A549 (cell line): ENCODE measurements around the gene LYST. TPM values are rescaled to one million over a fixed set of nuclear protein-coding genes. Genes with fewer than 3 reads are reported as not detected.

ENCODE experiments used
- ATAC-seq, 2 experiments: fragments of 200-7000 bp in 1 of 2; fragments of >200 bp in 1 of 2; cut with Nextera tagmentation in 1 of 2; cut with Tn5 transposase in 1 of 2; 3 replicates each; pipeline versions ENCODE4 v1.8.0 to v1.9.1; 2018 to 2020; ENCODE audit warnings: mild to moderate bottlenecking in 1 of 2, moderate library complexity in 1 of 2
- CTCF ChIA-PET: fragments of 300-600 bp; sonication (Branson Sonifier 250); formaldehyde crosslinking; extraction: SDS; loops from one replicate; lab custom pipeline; 2021; ENCODE audit warnings: antibody characterized with exemption, inconsistent platforms; lab: Yijun Ruan, JAX
- POLR2A ChIA-PET: fragments of 350-600 bp; formaldehyde crosslinking; extraction: SDS; loops from one replicate; lab custom pipeline; 2021; ENCODE audit warnings: antibody characterized with exemption, inconsistent platforms; lab: Yijun Ruan, JAX
- DNase-seq, 2 experiments: peaks; one replicate each; pipeline versions ENCODE4 v3.0.0 to v3.0.0-alpha.2; 2011 to 2016; ENCODE audit warnings: low read depth in 1 of 2, low spot score in 1 of 2
- FAIRE-seq: peaks from 2 replicates; lab custom pipeline; 2011; peaks lifted over from hg19 to GRCh38; lab: Jason Lieb, UNC
- H3K27ac ChIP-seq, 2 experiments: fragments of >200 bp; sonication (Bioruptor Twin); formaldehyde crosslinking; 3 replicates each; pipeline ENCODE4 v1.5.1; 2016 to 2017
- H3K4me1 ChIP-seq: fragments of >200 bp; sonication (Bioruptor Twin); formaldehyde crosslinking; 3 replicates; pipeline ENCODE4 v1.6.1; 2016
- H3K4me2 ChIP-seq: fragments of >200 bp; sonication (Bioruptor Twin); formaldehyde crosslinking; 3 replicates; pipeline ENCODE4 v1.6.1; 2016
- H3K4me3 ChIP-seq: fragments of >200 bp; sonication (Bioruptor Twin); formaldehyde crosslinking; 3 replicates; pipeline ENCODE4 v1.5.1; 2016
- H3K9me3 ChIP-seq: fragments of >200 bp; sonication (Bioruptor Twin); formaldehyde crosslinking; 3 replicates; pipeline ENCODE4 v1.6.1; 2016
- BHLHE40 ChIP-seq: IDR thresholded peaks from 2 replicates; pipeline ENCODE4 v1.6.1; 2012; ENCODE audit warnings: low read depth, low read length, inconsistent platforms
- CEBPB ChIP-seq, 2 experiments: fragments of >200 bp in 1 of 2; sonication (Bioruptor Twin) in 1 of 2; formaldehyde crosslinking in 1 of 2; IDR thresholded peaks; 2 replicates each; pipeline ENCODE4 v1.6.1; 2012 to 2016
- CHD2 ChIP-seq: fragments of 150-350 bp; IDR thresholded peaks from 2 replicates; pipeline ENCODE4 v1.6.1; 2014; ENCODE audit warnings: low read length; ENCODE audit not compliant: partially characterized antibody
- CTCF ChIP-seq: fragments of >200 bp; sonication (Bioruptor Twin); formaldehyde crosslinking; IDR thresholded peaks from 3 replicates; pipeline ENCODE4 v1.5.1; 2016
- ESRRA ChIP-seq: fragments of 150-350 bp; IDR thresholded peaks from 2 replicates; pipeline ENCODE4 v1.6.1; 2014; ENCODE audit warnings: mild to moderate bottlenecking, low read length, borderline replicate concordance
- GATA3 ChIP-seq: IDR thresholded peaks from 2 replicates; pipeline ENCODE4 v1.6.1; 2012; ENCODE audit warnings: borderline replicate concordance
- HOXB5 ChIP-seq: fragments of 250-450 bp; sonication (Bioruptor Pico); IDR thresholded peaks from 2 replicates; pipeline ENCODE4 v1.5.0; 2020; ENCODE audit warnings: mild to moderate bottlenecking, moderate library complexity
- KDM5A ChIP-seq: fragments of 200-600 bp; sonication (generic); IDR thresholded peaks from 2 replicates; pipeline ENCODE4 v1.6.1; 2016; ENCODE audit warnings: antibody characterized with exemption, mild to moderate bottlenecking
- NPAS2 ChIP-seq: fragments of 250-450 bp; sonication (Bioruptor Pico); IDR thresholded peaks from 2 replicates; pipeline ENCODE4 v1.8.0; 2022; ENCODE audit warnings: mild to moderate bottlenecking, moderate library complexity, borderline replicate concordance
- NR3C1 ChIP-seq: fragments of >200 bp; sonication (Bioruptor Twin); formaldehyde crosslinking; IDR thresholded peaks from 3 replicates; pipeline ENCODE4 v1.6.1; 2017
- PHF8 ChIP-seq: fragments of 200-600 bp; sonication (generic); IDR thresholded peaks from 2 replicates; pipeline ENCODE4 v1.6.1; 2016; ENCODE audit warnings: low read depth, mild to moderate bottlenecking, antibody characterized with exemption, moderate library complexity, borderline replicate concordance
- RAD21 ChIP-seq, 2 experiments: fragments of >200 bp in 1 of 2; sonication (Bioruptor Twin) in 1 of 2; formaldehyde crosslinking in 1 of 2; IDR thresholded peaks in 1 of 2; conservative IDR thresholded peaks in 1 of 2; 2 replicates in 1 of 2; 3 replicates in 1 of 2; pipeline ENCODE4 v1.6.1; 2012 to 2018; ENCODE audit warnings: inconsistent platforms in 1 of 2
- RFX5 ChIP-seq: fragments of 450-650 bp; IDR thresholded peaks from 2 replicates; pipeline ENCODE4 v1.7.1; 2014; ENCODE audit warnings: antibody characterized with exemption, mild to moderate bottlenecking, moderate library complexity
- SMC3 ChIP-seq: fragments of >200 bp; sonication (Bioruptor Twin); formaldehyde crosslinking; IDR thresholded peaks from 3 replicates; pipeline ENCODE4 v1.6.1; 2018; ENCODE audit warnings: inconsistent platforms
- SREBF2 ChIP-seq: fragments of 450-650 bp; IDR thresholded peaks from 2 replicates; pipeline ENCODE4 v1.6.1; 2014; ENCODE audit warnings: mild to moderate bottlenecking, moderate library complexity
- USF2 ChIP-seq: fragments of 450-650 bp; IDR thresholded peaks from 2 replicates; pipeline ENCODE4 v1.6.1; 2014; ENCODE audit warnings: antibody characterized with exemption
- ZC3H11A ChIP-seq: fragments of 450-650 bp; IDR thresholded peaks from 2 replicates; pipeline ENCODE4 v1.6.1; 2014; ENCODE audit warnings: antibody characterized with exemption, mild to moderate bottlenecking
- WGBS: methylation state at CpG from one replicate; pipeline ENCODE4 v1.1.6; 2017; ENCODE audit errors: missing lambda C conversion rate; 5-methylcytosine and 5-hydroxymethylcytosine counted together
- polyA plus RNA-seq, 4 experiments: library from polyadenylated mRNA; depleted of rRNA in 3 of 4; stranded (reverse); fragments of >200 nt; fragmentation: RNase III in 1 of 4; extraction: RNeasy Plus Mini Kit Qiagen cat#74134 plus additional on column Dnase treatment in 1 of 4; gene quantifications; 2 replicates in 3 of 4; 3 replicates in 1 of 4; pipeline ENCODE4 v1.2.3, GENCODE V29; 2011 to 2017
- TF ChIP-seq, protein P1 (sequence below): IDR thresholded peaks from 2 replicates; pipeline ENCODE4 v1.6.1; 2012
- TF ChIP-seq, protein P2 (sequence below): fragments of 200-600 bp; sonication (generic); IDR thresholded peaks from 2 replicates; pipeline ENCODE4 v1.6.1; 2016; ENCODE audit warnings: antibody characterized with exemption, mild to moderate bottlenecking, moderate library complexity
- TF ChIP-seq, protein P3 (sequence below): fragments of 250-450 bp; sonication (Bioruptor Pico); IDR thresholded peaks from 2 replicates; pipeline ENCODE4 v1.5.0; 2021; ENCODE audit warnings: mild to moderate bottlenecking, moderate library complexity, borderline replicate concordance

LYST gene
- polyA plus RNA-seq, 2 of the 4 experiments (the other 2 are of a cell fraction), result 2.5 to 9.4 TPM

GRCh38 chr1:235791532-235792060, 75.1 kb downstream of the LYST start:
- H3K9me3 ChIP-seq, result no peaks in the 10 kb centered on the region
- H3K27ac ChIP-seq, result no peak overlapping the region
- FAIRE-seq (no peak), ATAC-seq (no peak), DNase-seq (no peak)
- 81% methylated on average over 7 of the region's 7 CpGs for WGBS
- H3K4me2 ChIP-seq, result no peak overlapping the region
- ChIA-PET POLR2A (no interaction called here), CTCF (interaction anchor here (1.0 to 1.7 kb wide), 3 partner anchors 8 to 197 kb away, joined by 3 read pairs; no protein-coding TSS in a partner anchor)
- no peak overlapping the region for H3K4me3 ChIP-seq
- peaks cover 4% of the 10 kb centered on the region; the same call in 1 of the 3 replicates for H3K4me1 ChIP-seq
- no peak for TF ChIP-seq SREBF2
- no peak for TF ChIP-seq CHD2
- TF ChIP-seq RFX5, result no peak
- no peak for TF ChIP-seq BHLHE40
- TF ChIP-seq NR3C1, result no peak
- TF ChIP-seq, protein P1, sequence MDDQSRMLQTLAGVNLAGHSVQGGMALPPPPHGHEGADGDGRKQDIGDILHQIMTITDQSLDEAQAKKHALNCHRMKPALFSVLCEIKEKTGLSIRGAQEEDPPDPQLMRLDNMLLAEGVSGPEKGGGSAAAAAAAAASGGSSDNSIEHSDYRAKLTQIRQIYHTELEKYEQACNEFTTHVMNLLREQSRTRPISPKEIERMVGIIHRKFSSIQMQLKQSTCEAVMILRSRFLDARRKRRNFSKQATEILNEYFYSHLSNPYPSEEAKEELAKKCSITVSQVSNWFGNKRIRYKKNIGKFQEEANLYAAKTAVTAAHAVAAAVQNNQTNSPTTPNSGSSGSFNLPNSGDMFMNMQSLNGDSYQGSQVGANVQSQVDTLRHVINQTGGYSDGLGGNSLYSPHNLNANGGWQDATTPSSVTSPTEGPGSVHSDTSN, result no peak
- TF ChIP-seq, protein P2, sequence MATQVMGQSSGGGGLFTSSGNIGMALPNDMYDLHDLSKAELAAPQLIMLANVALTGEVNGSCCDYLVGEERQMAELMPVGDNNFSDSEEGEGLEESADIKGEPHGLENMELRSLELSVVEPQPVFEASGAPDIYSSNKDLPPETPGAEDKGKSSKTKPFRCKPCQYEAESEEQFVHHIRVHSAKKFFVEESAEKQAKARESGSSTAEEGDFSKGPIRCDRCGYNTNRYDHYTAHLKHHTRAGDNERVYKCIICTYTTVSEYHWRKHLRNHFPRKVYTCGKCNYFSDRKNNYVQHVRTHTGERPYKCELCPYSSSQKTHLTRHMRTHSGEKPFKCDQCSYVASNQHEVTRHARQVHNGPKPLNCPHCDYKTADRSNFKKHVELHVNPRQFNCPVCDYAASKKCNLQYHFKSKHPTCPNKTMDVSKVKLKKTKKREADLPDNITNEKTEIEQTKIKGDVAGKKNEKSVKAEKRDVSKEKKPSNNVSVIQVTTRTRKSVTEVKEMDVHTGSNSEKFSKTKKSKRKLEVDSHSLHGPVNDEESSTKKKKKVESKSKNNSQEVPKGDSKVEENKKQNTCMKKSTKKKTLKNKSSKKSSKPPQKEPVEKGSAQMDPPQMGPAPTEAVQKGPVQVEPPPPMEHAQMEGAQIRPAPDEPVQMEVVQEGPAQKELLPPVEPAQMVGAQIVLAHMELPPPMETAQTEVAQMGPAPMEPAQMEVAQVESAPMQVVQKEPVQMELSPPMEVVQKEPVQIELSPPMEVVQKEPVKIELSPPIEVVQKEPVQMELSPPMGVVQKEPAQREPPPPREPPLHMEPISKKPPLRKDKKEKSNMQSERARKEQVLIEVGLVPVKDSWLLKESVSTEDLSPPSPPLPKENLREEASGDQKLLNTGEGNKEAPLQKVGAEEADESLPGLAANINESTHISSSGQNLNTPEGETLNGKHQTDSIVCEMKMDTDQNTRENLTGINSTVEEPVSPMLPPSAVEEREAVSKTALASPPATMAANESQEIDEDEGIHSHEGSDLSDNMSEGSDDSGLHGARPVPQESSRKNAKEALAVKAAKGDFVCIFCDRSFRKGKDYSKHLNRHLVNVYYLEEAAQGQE, result no peak
- no peak for TF ChIP-seq ESRRA
- TF ChIP-seq SMC3, result no peak
- TF ChIP-seq KDM5A, result no peak
- TF ChIP-seq PHF8, result no peak
- TF ChIP-seq ZC3H11A, result no peak
- no peak for TF ChIP-seq USF2
- no peak for TF ChIP-seq RAD21 (conservative IDR thresholded peaks at IDR 0.05 in 1 of 2, IDR thresholded peaks at IDR 0.05 in 1 of 2)
- no peak for TF ChIP-seq CTCF
- TF ChIP-seq GATA3, result no peak
- no peak for TF ChIP-seq CEBPB (IDR thresholded peaks at IDR 0.05)
- TF ChIP-seq, protein P3, sequence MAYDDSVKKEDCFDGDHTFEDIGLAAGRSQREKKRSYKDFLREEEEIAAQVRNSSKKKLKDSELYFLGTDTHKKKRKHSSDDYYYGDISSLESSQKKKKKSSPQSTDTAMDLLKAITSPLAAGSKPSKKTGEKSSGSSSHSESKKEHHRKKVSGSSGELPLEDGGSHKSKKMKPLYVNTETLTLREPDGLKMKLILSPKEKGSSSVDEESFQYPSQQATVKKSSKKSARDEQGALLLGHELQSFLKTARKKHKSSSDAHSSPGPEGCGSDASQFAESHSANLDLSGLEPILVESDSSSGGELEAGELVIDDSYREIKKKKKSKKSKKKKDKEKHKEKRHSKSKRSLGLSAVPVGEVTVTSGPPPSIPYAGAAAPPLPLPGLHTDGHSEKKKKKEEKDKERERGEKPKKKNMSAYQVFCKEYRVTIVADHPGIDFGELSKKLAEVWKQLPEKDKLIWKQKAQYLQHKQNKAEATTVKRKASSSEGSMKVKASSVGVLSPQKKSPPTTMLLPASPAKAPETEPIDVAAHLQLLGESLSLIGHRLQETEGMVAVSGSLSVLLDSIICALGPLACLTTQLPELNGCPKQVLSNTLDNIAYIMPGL, result no peak
- TF ChIP-seq NPAS2 (CRISPR knock-in tag), result no peak
- TF ChIP-seq HOXB5 (CRISPR knock-in tag), result no peak
- TF ChIP-seq, all 56 proteins: peak for 0
